PC-9 (cell line): ENCODE measurements around the gene ZNF423. TPM values are rescaled to one million over a fixed set of nuclear protein-coding genes. Genes with fewer than 3 reads are reported as not detected.

Experiments used
- BruUV-seq: library from RNA; stranded (reverse); fragments of 400-500 nt; replicated peaks from 2 replicates; lab custom pipeline; 2021; lab: Mats Ljungman, UMichigan
- CTCF ChIA-PET: fragments of 300-600 bp; sonication (Branson Sonifier 250); formaldehyde crosslinking; loops from one replicate; lab custom pipeline; 2022; ENCODE audit warnings: antibody characterized with exemption; lab: Charles Lee
- POLR2A ChIA-PET: fragments of 300-600 bp; sonication (Branson Sonifier 250); formaldehyde crosslinking; loops from one replicate; lab custom pipeline; 2022; ENCODE audit warnings: antibody characterized with exemption; ENCODE audit not compliant: unreplicated experiment; lab: Charles Lee
- DNase-seq, 2 experiments: peaks; one replicate each; pipeline versions ENCODE4 v3.0.0 to v3.0.0-alpha.2; 2015 to 2022; ENCODE audit warnings: mixed read lengths in 1 of 2
- H2AFZ ChIP-seq: fragments of 200-600 bp; sonication (generic); 2 replicates; pipeline ENCODE4 v1.8.1; 2017; ENCODE audit warnings: antibody characterized with exemption
- H3F3A ChIP-seq: fragments of 200-600 bp; sonication (generic); 2 replicates; pipeline ENCODE4 v1.8.1; 2017; ENCODE audit warnings: antibody characterized with exemption, mild to moderate bottlenecking, low read depth; ENCODE audit not compliant: insufficient read depth
- H3K27ac ChIP-seq: fragments of 200-600 bp; sonication (generic); 2 replicates; pipeline ENCODE4 v1.6.1; 2016; ENCODE audit warnings: mixed run types
- H3K27me3 ChIP-seq: fragments of 200-600 bp; sonication (generic); 2 replicates; pipeline ENCODE4 v1.6.1; 2016; ENCODE audit warnings: low read depth, mixed run types; ENCODE audit not compliant: insufficient read depth
- H3K36me3 ChIP-seq: fragments of 200-600 bp; sonication (generic); 2 replicates; pipeline ENCODE4 v1.6.1; 2016; ENCODE audit warnings: low read depth, mixed run types
- H3K4me1 ChIP-seq: fragments of 200-600 bp; sonication (generic); replicated peaks from 2 replicates; pipeline ENCODE4 v1.6.1; 2016; ENCODE audit warnings: mixed run types; ENCODE audit not compliant: insufficient read depth
- H3K4me2 ChIP-seq: fragments of 200-600 bp; sonication (generic); 2 replicates; pipeline ENCODE4 v1.6.1; 2017; ENCODE audit warnings: mixed run types
- H3K4me3 ChIP-seq: fragments of 200-600 bp; sonication (generic); 2 replicates; pipeline ENCODE4 v1.6.1; 2016; ENCODE audit warnings: mixed run types
- H3K79me2 ChIP-seq: fragments of 200-600 bp; sonication (generic); 2 replicates; pipeline ENCODE4 v1.6.1; 2017; ENCODE audit warnings: low read depth, mixed run types
- H3K9me2 ChIP-seq: fragments of 200-600 bp; sonication (generic); 2 replicates; pipeline ENCODE4 v1.8.1; 2017; ENCODE audit warnings: mild to moderate bottlenecking; ENCODE audit not compliant: insufficient read depth
- H3K9me3 ChIP-seq: fragments of 200-600 bp; sonication (generic); 2 replicates; pipeline ENCODE4 v1.8.1; 2016; ENCODE audit warnings: low read depth; ENCODE audit not compliant: insufficient read depth
- H4K20me1 ChIP-seq: fragments of 200-600 bp; sonication (generic); 2 replicates; pipeline ENCODE4 v1.8.1; 2017; ENCODE audit not compliant: insufficient read depth
- CTCF ChIP-seq: fragments of 200-600 bp; sonication (generic); conservative IDR thresholded peaks from 2 replicates; pipeline ENCODE4 v1.6.1; 2017; ENCODE audit warnings: mixed run types, antibody characterized with exemption, mild to moderate bottlenecking, moderate library complexity
- EZH2 ChIP-seq: fragments of 200-600 bp; sonication (generic); IDR thresholded peaks from 2 replicates; pipeline ENCODE4 v1.8.0; 2017; ENCODE audit warnings: antibody characterized with exemption, low read depth
- intact Hi-C: fragments of 100-400 bp; cut with micrococcal nuclease; formaldehyde crosslinking; loops from one replicate; pipeline ENCODE4 v1.10.0; 2022; ENCODE audit not compliant: unreplicated experiment
- total RNA-seq: library from RNA; stranded (reverse); gene quantifications from 2 replicates; pipeline ENCODE4 v1.2.3, GENCODE V29; 2021

The ZNF423 gene
- total RNA-seq, 1 experiment from 2014 or later = not detected

GRCh38 chr16:49478107-49478506 is 377.8 kb downstream of the ZNF423 start:
- Histone ChIP-seq H3K27me3 (peaks cover 23% of the 10 kb centered on the region; the same call in 1 of the 2 replicates), H3K36me3 (no peaks in the 10 kb centered on the region), H3K9me3 (no peaks in the 10 kb centered on the region), H3K9me2 (no peaks in the 10 kb centered on the region), H3K4me3 (no peak overlapping the region), H3K27ac (no peak overlapping the region), H3K4me2 (no peak overlapping the region), H3K4me1 (no peaks in the 10 kb centered on the region), H2AFZ (no peak overlapping the region), H3K79me2 (no peaks in the 10 kb centered on the region), H3F3A (no peaks in the 10 kb centered on the region), H4K20me1 (no peaks in the 10 kb centered on the region)
- DNase-seq = no peak
- ChIA-PET CTCF (no interaction called here), POLR2A (no interaction called here)
- BruUV-seq = no TSS peak
- intact Hi-C loops = no loop called here
- no peak for TF ChIP-seq EZH2
- no peak for TF ChIP-seq CTCF

- H3K4me1 ChIP-seq = no peaks in the 10 kb centered on the region
- no peak overlapping the region for H3K4me2 ChIP-seq
- H3K36me3 ChIP-seq = no peaks in the 10 kb centered on the region
- H2AFZ ChIP-seq = no peak overlapping the region
- no peaks in the 10 kb centered on the region for H4K20me1 ChIP-seq
- H3K27ac ChIP-seq = no peak overlapping the region
- no peak for DNase-seq
- H3K27me3 ChIP-seq = peaks cover 19% of the 10 kb centered on the region; the same call in 1 of the 2 replicates
- TF ChIP-seq CTCF = no peak
- TF ChIP-seq EZH2 = no peak
- no peaks in the 10 kb centered on the region for H3K9me3 ChIP-seq
- no TSS peak for BruUV-seq
- intact Hi-C loops = no loop called here
- no peaks in the 10 kb centered on the region for H3K9me2 ChIP-seq
- ChIA-PET POLR2A (no interaction called here), CTCF (no interaction called here)
- H3F3A ChIP-seq = no peaks in the 10 kb centered on the region
- no peak overlapping the region for H3K4me3 ChIP-seq
- no peaks in the 10 kb centered on the region for H3K79me2 ChIP-seq
These were observed 378.5 kb downstream of the ZNF423 start for GRCh38 chr16:49477250-49477895.

GRCh38 chr16:49474741-49475140 is 381.2 kb downstream of the ZNF423 start:
- Histone ChIP-seq H3K4me2 (no peak overlapping the region), H2AFZ (no peak overlapping the region), H3K4me1 (no peaks in the 10 kb centered on the region), H3K27ac (no peak overlapping the region), H3K4me3 (no peak overlapping the region), H3K79me2 (no peaks in the 10 kb centered on the region), H3K27me3 (peaks cover 24% of the 10 kb centered on the region; the same call in 1 of the 2 replicates), H3K9me3 (no peaks in the 10 kb centered on the region), H3K9me2 (no peaks in the 10 kb centered on the region), H3K36me3 (no peaks in the 10 kb centered on the region), H3F3A (no peaks in the 10 kb centered on the region), H4K20me1 (no peaks in the 10 kb centered on the region)
- POLR2A ChIA-PET = no interaction called here
- CTCF ChIA-PET = no interaction called here
- BruUV-seq = no TSS peak
- no peak for DNase-seq
- intact Hi-C loops = no loop called here
- TF ChIP-seq CTCF = no peak
- no peak for TF ChIP-seq EZH2
